ENCODE data around the gene FAM221A. TPM values are rescaled to one million over a fixed set of nuclear protein-coding genes. Genes with fewer than 3 reads are reported as not detected.

FAM221A gene
- total RNA-seq, 1 donor from 2014 or later: 8.2 TPM

- Mint-ChIP-seq H3K4me1 (ENCODE audit: unreplicated experiment) (no peaks in the 10 kb centered on the region), H3K9me3 (peaks cover 10% of the 10 kb centered on the region), H3K27me3 (no peaks in the 10 kb centered on the region), H3K36me3 (no peaks in the 10 kb centered on the region), H3K4me3 (no peak overlapping the region), H3K27ac (no peak overlapping the region)
- DNase-seq (ENCODE audit: extremely low spot score, unreplicated experiment): no peak
- no peak for TF ChIP-seq CTCF (conservative IDR thresholded peaks at IDR 0.05)
These were observed 63.2 kb downstream of the FAM221A start for GRCh38 chr7:23743226-23743625.

DNA sequence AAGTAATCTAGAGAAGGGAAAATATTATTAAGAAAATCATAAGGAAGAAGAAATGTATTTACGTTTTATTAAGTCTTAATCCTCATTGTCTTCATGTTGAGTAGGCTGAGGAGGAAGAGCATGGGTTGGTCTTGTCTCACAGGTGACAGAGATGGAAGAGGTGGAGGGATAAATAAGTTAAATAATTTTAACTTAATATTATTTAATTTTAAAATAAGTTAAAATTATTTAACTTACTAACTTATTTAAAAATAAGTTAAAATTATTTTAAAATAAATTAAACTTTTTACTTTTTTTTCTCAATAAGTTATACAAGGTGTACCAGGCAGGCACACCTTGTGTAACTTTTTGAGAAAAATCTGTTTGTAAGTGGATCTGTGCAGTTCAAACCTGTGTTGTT is 66.6 kb downstream of the FAM221A start:
- Mint-ChIP-seq H3K27me3 (no peaks in the 10 kb centered on the region), H3K27ac (no peak overlapping the region), H3K4me1 (ENCODE audit: unreplicated experiment) (no peaks in the 10 kb centered on the region), H3K9me3 (peaks cover 10% of the 10 kb centered on the region), H3K4me3 (no peak overlapping the region), H3K36me3 (no peaks in the 10 kb centered on the region)
- no peak for DNase-seq (ENCODE audit: extremely low spot score, unreplicated experiment)
- TF ChIP-seq CTCF (conservative IDR thresholded peaks at IDR 0.05): no peak

- Mint-ChIP-seq H3K36me3 (no peaks in the 10 kb centered on the region), H3K27me3 (no peaks in the 10 kb centered on the region), H3K27ac (no peak overlapping the region), H3K4me1 (ENCODE audit: unreplicated experiment) (no peaks in the 10 kb centered on the region), H3K9me3 (no peaks in the 10 kb centered on the region), H3K4me3 (no peak overlapping the region)
- DNase-seq (ENCODE audit: extremely low spot score, unreplicated experiment): no peak
- no peak for TF ChIP-seq CTCF (conservative IDR thresholded peaks at IDR 0.05)
These were observed 71.9 kb downstream of the FAM221A start for GRCh38 chr7:23751852-23752251.

Other genes with a start within 250 kb of the FAM221A start
- gene IGF2BP3, start 209.7 kb upstream of the FAM221A start, total RNA-seq (ENCODE audit: low replicate concordance): 99.3 and 107 TPM in 2 replicates
- 97.9 and 116 TPM in 2 replicates for gene TRA2A, start 148.2 kb upstream of the FAM221A start, total RNA-seq (ENCODE audit: low replicate concordance)
- gene CCDC126, start 82.8 kb upstream of the FAM221A start, total RNA-seq (ENCODE audit: low replicate concordance): 11.1 and 15.2 TPM in 2 replicates
- gene STK31, start 30.0 kb downstream of the FAM221A start, total RNA-seq (ENCODE audit: low replicate concordance): 0.43 and 0.74 TPM in 2 replicates